ENCODE measurements around the gene TFIP11.

The TFIP11 gene

GRCh38 chr22:26446808-26447515 is 65.3 kb downstream of the TFIP11 start:
- no peaks in the 10 kb centered on the region for H3K4me1 Mint-ChIP-seq
- no peaks in the 10 kb centered on the region for H3K27me3 Mint-ChIP-seq
- ATAC-seq (no peak), DNase-seq (no peak)
- H3K27ac Mint-ChIP-seq, result no peak overlapping the region
- H3K36me3 Mint-ChIP-seq (ENCODE audit: low read depth), result peaks cover 6% of the 10 kb centered on the region
- H3K4me3 Mint-ChIP-seq, result no peak overlapping the region
- no peaks in the 10 kb centered on the region for H3K9me3 Mint-ChIP-seq

- Mint-ChIP-seq H3K36me3 (ENCODE audit: low read depth) (peaks cover 3% of the 10 kb centered on the region), H3K9me3 (no peaks in the 10 kb centered on the region), H3K27ac (no peak overlapping the region), H3K4me1 (no peaks in the 10 kb centered on the region), H3K27me3 (no peaks in the 10 kb centered on the region), H3K4me3 (no peak overlapping the region)
- ATAC-seq, result no peak
- no peak for DNase-seq
Measured at GRCh38 chr22:26445577-26446275, 66.5 kb downstream of the TFIP11 start.

- H3K27me3 Mint-ChIP-seq, result no peaks in the 10 kb centered on the region
- ATAC-seq (no peak), DNase-seq (no peak)
- no peaks in the 10 kb centered on the region for H3K36me3 Mint-ChIP-seq (ENCODE audit: low read depth)
- H3K4me1 Mint-ChIP-seq, result no peaks in the 10 kb centered on the region
- H3K4me3 Mint-ChIP-seq, result no peak overlapping the region
- no peaks in the 10 kb centered on the region for H3K9me3 Mint-ChIP-seq
- H3K27ac Mint-ChIP-seq, result no peak overlapping the region
Measured at GRCh38 chr22:26444777-26445176, 67.5 kb downstream of the TFIP11 start.

DNA sequence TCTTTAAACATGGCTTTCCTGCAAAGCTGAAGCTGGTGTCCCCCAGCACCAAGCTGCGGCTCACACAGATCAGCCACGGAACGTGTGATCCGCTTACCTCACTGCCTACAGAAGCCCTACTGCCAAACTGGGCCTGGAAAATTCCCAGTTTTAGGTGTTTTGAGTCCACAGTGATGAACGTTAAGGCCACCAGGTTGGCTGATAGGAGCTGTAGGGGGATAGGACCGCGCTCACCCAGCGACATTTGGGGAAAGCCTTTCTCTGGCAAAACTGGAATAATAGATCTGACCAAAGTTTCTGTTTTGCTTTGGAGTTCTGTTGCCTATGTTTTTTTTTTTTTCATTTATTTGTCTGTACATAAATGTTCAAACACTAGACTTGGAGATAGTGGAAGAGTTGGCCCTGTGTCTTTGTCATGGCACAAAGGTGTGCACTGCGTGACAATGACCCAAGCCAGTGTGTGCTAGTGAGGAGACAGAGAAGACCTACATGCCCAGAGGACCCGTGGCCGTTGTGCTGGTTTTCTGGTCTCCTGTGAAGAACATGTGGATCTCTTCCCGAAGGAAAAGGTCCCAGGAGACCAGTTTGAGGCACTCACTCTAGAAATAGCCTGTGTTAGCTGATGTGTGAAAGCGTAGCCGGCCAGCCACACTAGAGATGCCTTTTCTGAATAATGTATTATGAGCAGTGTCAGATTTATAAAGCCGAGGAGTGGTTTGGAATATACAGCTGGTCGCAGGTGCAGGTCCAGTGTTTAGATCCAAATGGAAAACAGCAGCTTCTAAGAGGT is 68.2 kb downstream of the TFIP11 start:
- no peak overlapping the region for H3K4me3 Mint-ChIP-seq
- DNase-seq (no peak), ATAC-seq (no peak)
- no peaks in the 10 kb centered on the region for H3K27me3 Mint-ChIP-seq
- H3K9me3 Mint-ChIP-seq, result no peaks in the 10 kb centered on the region
- no peaks in the 10 kb centered on the region for H3K4me1 Mint-ChIP-seq
- no peak overlapping the region for H3K27ac Mint-ChIP-seq
- no peaks in the 10 kb centered on the region for H3K36me3 Mint-ChIP-seq (ENCODE audit: low read depth)

DNA sequence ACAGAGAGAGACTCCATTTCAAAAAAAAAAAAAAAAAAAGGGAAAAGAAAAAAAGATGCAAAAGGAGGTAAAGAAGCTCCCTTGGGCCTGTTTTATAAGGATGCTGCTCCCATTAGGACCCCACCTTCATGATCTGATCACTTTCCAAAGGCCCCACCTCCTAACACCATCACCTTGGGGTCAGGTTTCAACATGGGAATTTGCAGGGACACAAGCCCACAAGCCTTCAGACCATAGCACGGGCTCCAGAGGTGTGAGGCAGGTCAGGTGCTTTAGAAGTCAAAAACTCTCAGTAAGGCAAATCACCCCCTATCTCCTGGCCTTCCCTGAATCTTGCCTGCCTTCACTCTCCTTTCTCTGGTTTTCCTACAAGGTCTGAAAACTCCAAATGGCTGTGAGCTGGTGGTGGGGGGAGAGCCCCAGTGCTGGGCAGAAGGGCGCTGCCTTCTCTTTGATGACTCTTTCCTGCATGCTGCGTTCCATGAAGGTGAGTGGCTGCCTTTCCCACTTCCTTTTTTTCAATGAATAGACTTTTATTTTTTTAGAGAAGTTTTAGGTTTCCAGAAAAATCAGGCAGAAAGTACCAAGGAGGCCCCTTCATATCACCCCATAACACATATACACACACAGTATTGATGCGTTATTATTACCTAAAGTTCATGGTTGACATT is 70.1 kb downstream of the TFIP11 start:
- DNase-seq (no peak), ATAC-seq (no peak)
- Mint-ChIP-seq H3K27ac (no peak overlapping the region), H3K36me3 (ENCODE audit: low read depth) (no peaks in the 10 kb centered on the region), H3K9me3 (no peaks in the 10 kb centered on the region), H3K4me1 (no peaks in the 10 kb centered on the region), H3K4me3 (no peak overlapping the region), H3K27me3 (no peaks in the 10 kb centered on the region)
